Measurements from ENCODE around the gene MAP1A.

The MAP1A gene

GRCh38 chr15:43511012-43511885, 6.2 kb upstream of the MAP1A start:
- DNase-seq, result peak; percentile 84

GRCh38 chr15:43513550-43513949, 3.9 kb upstream of the MAP1A start:
- no peak for DNase-seq

DNA sequence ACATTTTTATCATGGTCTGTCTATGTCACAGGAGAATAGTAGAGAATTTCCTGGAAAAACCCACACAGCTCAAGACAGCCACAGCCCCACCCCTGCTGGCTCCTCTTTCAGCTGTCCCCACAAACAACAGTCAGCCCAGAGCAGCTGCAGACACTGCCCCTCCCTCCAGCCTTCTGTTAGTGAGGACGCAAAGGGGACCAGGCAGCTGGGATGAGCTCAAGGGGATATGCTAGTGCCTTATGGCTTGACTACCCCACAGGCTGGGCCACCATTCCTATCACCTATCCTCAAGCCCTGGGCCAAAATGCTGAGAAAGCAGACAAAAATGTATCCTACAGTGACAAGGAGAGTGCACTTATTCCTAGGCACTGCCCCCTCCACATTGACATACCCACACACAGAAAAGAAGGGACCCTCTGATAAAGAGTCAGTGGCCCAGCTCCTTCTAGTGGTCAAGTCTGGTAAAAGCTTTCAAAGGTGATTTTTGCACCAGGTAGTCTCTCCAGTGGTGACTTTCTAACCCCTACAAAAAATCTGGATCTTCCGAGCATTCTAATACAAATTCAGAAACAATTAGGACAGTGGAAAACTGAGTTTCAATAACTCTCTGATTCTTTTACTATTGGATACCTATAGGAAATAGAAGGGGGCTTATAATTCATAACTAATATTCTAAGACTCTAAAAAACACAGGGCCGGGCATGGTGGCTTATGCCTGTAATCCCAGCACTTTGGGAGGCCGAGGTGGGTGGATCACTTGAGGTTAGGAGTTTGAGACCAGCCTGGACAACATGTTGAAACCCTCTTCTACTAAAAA, 3.0 kb upstream of the MAP1A start:
- peak; percentile 82 for DNase-seq

- DNase-seq, result peak; percentile 44
Measured at GRCh38 chr15:43515741-43516140, 1.7 kb upstream of the MAP1A start.

DNA sequence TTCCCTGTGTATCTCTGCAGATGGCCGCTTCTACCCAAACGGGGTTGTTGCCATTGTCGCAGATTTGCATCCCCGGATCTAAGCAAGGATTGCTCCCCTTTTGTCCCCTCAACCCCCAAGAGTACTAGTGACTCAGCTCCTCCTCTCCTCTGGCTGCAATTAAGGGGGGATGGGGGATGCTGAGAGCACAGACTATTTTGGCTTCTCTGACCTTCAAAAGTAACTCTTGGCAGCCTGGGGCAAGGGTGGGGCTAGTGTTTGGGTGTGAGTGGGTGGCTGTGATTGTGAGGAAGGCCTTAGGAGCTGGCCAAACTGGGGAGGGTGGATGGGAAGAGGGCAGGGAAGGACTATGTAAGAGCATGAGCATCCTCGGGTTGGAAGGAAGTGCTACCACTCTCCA, 1.2 kb upstream of the MAP1A start:
- DNase-seq, result peak; percentile 55

DNA sequence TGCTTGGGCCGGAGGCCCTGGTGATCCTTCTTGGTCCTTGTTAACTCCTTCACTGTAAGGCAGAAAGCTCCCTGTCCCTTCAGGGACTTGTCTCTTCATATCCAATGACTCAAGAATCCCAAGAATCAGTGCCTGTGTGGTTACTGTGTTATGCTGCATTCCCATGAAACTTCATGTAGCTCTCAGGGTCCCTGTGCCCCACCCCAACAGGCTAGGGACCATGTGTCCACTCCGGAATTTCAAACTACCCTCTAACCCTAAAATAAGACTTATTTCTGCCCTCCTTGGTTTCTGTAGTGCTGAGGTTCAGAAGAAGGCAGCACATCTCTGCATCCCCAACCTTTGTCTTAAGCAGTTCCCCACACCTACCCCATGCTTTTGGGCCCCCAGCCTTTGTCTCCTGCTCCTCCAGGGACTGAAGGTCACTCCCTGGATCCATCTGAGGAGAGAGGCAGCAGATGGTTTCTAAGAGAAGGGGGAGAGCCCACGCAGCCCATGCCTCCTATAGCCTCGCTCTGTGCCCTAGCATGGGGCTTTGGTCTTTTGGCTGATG, 531 bp upstream of the MAP1A start:
- peak; percentile 85 for DNase-seq

DNA sequence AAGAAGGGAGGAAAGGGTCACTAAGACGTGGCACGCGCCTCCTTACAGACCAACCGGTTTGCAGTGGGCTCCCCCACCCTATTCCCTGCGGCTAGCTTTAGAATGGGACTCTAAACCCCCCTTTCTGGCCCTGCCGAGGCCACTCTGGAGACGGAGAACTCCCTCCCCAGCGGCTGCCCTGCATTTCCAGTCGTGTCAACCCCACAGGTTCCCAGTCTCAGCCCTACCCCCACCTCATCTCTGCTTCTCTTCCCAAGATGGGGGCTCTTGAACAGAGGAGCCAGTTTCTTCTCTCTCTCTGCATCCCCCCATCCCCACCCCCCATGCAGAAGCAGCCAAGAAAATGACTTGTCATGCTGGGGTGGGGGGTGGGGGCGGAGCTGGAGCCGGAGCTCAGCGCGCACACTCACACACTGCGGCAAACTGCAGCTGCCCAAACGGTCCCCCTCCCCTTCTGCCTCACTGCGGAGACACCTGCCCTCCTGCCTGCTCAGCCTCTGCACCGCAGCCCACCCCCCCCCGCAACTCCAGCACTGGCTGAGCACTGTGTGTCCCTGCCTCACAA, 871 bp downstream of the MAP1A start:
- DNase-seq, result peak; percentile 85

GRCh38 chr15:43519196-43519595, 1.8 kb downstream of the MAP1A start:
- DNase-seq, result no peak

- DNase-seq, result no peak
Measured at GRCh38 chr15:43520138-43520537, 2.7 kb downstream of the MAP1A start.

DNA sequence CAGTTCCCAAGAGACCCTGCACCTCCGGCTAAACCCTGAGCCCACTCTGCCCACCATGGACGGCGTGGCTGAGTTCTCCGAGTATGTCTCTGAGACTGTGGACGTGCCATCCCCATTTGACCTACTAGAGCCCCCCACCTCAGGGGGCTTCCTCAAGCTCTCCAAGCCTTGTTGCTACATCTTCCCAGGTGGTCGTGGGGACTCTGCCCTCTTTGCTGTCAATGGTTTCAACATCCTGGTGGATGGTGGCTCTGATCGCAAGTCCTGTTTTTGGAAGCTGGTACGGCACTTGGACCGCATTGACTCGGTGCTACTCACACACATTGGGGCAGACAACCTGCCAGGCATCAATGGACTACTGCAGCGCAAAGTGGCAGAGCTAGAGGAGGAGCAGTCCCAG, 4.0 kb downstream of the MAP1A start:
- no peak for DNase-seq

DNA sequence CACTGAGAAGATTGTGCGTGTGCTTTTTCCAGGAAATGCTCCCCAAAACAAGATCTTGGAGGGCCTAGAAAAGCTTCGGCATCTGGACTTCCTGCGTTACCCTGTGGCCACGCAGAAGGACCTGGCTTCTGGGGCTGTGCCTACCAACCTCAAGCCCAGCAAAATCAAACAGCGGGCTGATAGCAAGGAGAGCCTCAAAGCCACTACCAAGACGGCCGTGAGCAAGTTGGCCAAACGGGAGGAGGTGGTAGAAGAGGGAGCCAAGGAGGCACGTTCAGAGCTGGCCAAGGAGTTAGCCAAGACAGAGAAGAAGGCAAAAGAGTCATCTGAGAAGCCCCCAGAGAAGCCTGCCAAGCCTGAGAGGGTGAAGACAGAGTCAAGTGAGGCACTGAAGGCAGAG, 4.8 kb downstream of the MAP1A start:
- no peak for DNase-seq

GRCh38 chr15:43523646-43524045, 6.2 kb downstream of the MAP1A start:
- no peak for DNase-seq

DNA sequence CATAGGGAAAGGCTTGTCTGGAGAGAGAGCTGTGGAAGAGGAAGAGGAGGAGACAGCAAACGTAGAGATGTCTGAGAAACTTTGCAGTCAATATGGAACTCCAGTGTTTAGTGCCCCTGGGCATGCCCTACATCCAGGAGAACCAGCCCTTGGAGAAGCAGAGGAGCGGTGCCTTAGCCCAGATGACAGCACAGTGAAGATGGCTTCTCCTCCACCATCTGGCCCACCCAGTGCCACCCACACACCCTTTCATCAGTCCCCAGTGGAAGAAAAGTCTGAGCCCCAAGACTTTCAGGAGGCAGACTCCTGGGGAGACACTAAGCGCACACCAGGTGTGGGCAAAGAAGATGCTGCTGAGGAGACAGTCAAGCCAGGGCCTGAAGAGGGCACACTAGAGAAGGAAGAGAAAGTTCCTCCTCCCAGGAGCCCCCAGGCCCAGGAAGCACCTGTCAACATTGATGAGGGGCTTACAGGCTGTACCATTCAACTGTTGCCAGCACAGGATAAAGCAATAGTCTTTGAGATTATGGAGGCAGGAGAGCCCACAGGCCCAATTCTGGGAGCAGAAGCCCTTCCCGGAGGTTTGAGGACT, 6.9 kb downstream of the MAP1A start:
- no peak for DNase-seq

DNA sequence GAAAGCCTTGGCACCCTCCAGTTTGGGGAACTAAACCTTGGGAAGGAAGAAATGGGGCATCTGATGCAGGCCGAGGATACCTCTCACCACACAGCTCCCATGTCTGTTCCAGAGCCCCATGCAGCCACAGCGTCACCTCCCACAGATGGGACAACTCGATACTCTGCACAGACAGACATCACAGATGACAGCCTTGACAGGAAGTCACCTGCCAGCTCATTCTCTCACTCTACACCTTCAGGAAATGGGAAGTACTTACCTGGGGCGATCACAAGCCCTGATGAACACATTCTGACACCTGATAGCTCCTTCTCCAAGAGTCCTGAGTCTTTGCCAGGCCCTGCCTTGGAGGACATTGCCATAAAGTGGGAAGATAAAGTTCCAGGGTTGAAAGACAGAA, 7.7 kb downstream of the MAP1A start:
- no peak for DNase-seq

DNA sequence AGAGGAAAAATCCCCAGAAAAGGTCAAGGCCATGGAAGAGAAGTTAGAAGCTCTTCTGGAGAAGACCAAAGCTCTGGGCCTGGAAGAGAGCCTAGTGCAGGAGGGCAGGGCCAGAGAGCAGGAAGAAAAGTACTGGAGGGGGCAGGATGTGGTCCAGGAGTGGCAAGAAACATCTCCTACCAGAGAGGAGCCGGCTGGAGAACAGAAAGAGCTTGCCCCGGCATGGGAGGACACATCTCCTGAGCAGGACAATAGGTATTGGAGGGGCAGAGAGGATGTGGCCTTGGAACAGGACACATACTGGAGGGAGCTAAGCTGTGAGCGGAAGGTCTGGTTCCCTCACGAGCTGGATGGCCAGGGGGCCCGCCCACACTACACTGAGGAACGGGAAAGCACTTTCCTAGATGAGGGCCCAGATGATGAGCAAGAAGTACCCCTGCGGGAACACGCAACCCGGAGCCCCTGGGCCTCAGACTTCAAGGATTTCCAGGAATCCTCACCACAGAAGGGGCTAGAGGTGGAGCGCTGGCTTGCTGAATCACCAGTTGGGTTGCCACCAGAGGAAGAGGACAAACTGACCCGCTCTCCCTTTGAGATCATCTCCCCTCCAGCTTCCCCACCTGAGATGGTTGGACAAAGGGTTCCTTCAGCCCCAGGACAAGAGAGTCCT, 9.0 kb downstream of the MAP1A start:
- no peak for DNase-seq

DNA sequence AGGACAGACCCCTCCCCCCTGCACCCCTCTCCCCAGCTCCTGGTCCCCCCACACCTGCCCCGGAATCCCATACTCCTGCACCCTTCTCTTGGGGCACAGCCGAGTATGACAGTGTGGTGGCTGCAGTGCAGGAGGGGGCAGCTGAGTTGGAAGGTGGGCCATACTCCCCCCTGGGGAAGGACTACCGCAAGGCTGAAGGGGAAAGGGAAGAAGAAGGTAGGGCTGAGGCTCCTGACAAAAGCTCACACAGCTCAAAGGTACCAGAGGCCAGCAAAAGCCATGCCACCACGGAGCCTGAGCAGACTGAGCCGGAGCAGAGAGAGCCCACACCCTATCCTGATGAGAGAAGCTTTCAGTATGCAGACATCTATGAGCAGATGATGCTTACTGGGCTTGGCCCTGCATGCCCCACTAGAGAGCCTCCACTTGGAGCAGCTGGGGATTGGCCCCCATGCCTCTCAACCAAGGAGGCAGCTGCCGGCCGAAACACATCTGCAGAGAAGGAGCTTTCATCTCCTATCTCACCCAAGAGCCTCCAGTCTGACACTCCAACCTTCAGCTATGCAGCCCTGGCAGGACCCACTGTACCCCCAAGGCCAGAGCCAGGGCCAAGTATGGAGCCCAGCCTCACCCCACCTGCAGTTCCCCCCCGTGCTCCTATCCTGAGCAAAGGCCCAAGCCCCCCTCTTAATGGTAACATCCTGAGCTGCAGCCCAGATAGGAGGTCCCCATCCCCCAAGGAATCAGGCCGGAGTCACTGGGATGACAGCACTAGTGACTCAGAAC, 9.8 kb downstream of the MAP1A start:
- DNase-seq, result no peak

GRCh38 chr15:43527802-43528541, 10.6 kb downstream of the MAP1A start:
- DNase-seq, result no peak

GRCh38 chr15:43528542-43529007, 11.2 kb downstream of the MAP1A start:
- DNase-seq, result no peak

DNA sequence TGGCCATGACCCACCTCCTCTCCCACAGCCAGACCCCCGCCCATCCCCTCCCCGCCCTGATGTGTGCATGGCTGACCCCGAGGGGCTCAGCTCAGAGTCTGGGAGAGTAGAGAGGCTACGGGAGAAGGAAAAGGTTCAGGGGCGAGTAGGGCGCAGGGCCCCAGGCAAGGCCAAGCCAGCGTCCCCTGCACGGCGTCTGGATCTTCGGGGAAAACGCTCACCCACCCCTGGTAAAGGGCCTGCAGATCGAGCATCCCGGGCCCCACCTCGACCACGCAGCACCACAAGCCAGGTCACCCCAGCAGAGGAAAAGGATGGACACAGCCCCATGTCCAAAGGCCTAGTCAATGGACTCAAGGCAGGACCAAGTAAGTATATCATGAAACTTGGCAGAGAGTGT, 11.7 kb downstream of the MAP1A start:
- no peak for DNase-seq

GRCh38 chr15:43529587-43530345, 12.4 kb downstream of the MAP1A start:
- DNase-seq, result no peak

Measured in NCI-H69 (cell line).